HUES48 (cell line): Measurements from ENCODE around the gene SLC34A1.
"Not testable (repeated sequence)": the region's sequence is repeated elsewhere in the genome, so short reads cannot be mapped to it uniquely, and the experiment has no call there.

Experiments used
- H3K27ac ChIP-seq: one replicate; pipeline ENCODE4 v1.7.0; 2013; ENCODE audit warnings: low read depth, low read length, inconsistent platforms
- H3K27me3 ChIP-seq: 2 replicates; pipeline ENCODE4 v1.6.1; 2013; ENCODE audit warnings: mild to moderate bottlenecking, low read length; ENCODE audit not compliant: control insufficient read depth, insufficient read depth
- H3K36me3 ChIP-seq: 2 replicates; pipeline ENCODE4 v1.6.1; 2013; ENCODE audit warnings: low read length; ENCODE audit not compliant: control insufficient read depth, insufficient read depth
- H3K4me1 ChIP-seq: 2 replicates; pipeline ENCODE4 v1.6.1; 2013; ENCODE audit warnings: mild to moderate bottlenecking, low read length; ENCODE audit not compliant: control insufficient read depth, insufficient read depth
- H3K4me3 ChIP-seq: 2 replicates; pipeline ENCODE4 v1.5.1; 2013; ENCODE audit warnings: mild to moderate bottlenecking, low read depth, low read length
- H3K9ac ChIP-seq: 2 replicates; pipeline ENCODE4 v1.6.1; 2013; ENCODE audit warnings: mild to moderate bottlenecking, low read depth, low read length, moderate library complexity
- H3K9me3 ChIP-seq: 2 replicates; pipeline ENCODE4 v1.6.1; 2013; ENCODE audit warnings: low read length; ENCODE audit not compliant: control insufficient read depth, insufficient read depth

The SLC34A1 gene

GRCh38 chr5:177384134-177384533 lies at the start of gene SLC34A1:
Gene SLC34A1 (plus strand): TSS chr5:177384434. CDS start chr5:177385742, 1,308 bp downstream.
- Histone ChIP-seq H3K27ac (no peak within 1 kb of the TSS), H3K4me3 (no peak within 1 kb of the TSS), H3K4me1 (no peaks in the 10 kb centered on the region), H3K36me3 (no peaks in the 10 kb centered on the region), H3K9ac (no peak within 1 kb of the TSS), H3K27me3 (peaks cover 9% of the 10 kb centered on the region), H3K9me3 (no peaks in the 10 kb centered on the region)

GRCh38 chr5:177334781-177335700 lies 49.2 kb upstream of the SLC34A1 start:
- Histone ChIP-seq H3K9ac (no peak overlapping the region), H3K27ac (no peak overlapping the region), H3K27me3 (no peaks in the 10 kb centered on the region), H3K4me1 (no peaks in the 10 kb centered on the region), H3K36me3 (peaks cover 78% of the 10 kb centered on the region), H3K9me3 (no peaks in the 10 kb centered on the region), H3K4me3 (no peak overlapping the region)

- H3K36me3 ChIP-seq, result peaks cover 74% of the 10 kb centered on the region
- H3K27ac ChIP-seq, result no peak overlapping the region
- no peak overlapping the region for H3K4me3 ChIP-seq
- H3K27me3 ChIP-seq, result no peaks in the 10 kb centered on the region
- no peak overlapping the region for H3K9ac ChIP-seq
- H3K4me1 ChIP-seq, result no peaks in the 10 kb centered on the region
- H3K9me3 ChIP-seq, result no peaks in the 10 kb centered on the region
These were observed 48.6 kb upstream of the SLC34A1 start for GRCh38 chr5:177335701-177336065.

GRCh38 chr5:177336112-177336511 lies 48.1 kb upstream of the SLC34A1 start:
- no peaks in the 10 kb centered on the region for H3K9me3 ChIP-seq
- H3K9ac ChIP-seq, result no peak overlapping the region
- no peak overlapping the region for H3K27ac ChIP-seq
- no peaks in the 10 kb centered on the region for H3K27me3 ChIP-seq
- no peak overlapping the region for H3K4me3 ChIP-seq
- H3K36me3 ChIP-seq, result peaks cover 74% of the 10 kb centered on the region
- H3K4me1 ChIP-seq, result no peaks in the 10 kb centered on the region

- H3K4me1 ChIP-seq, result no peaks in the 10 kb centered on the region
- H3K9me3 ChIP-seq, result no peaks in the 10 kb centered on the region
- H3K27ac ChIP-seq, result no peak overlapping the region
- H3K36me3 ChIP-seq, result peaks cover 76% of the 10 kb centered on the region
- H3K4me3 ChIP-seq, result no peak overlapping the region
- no peak overlapping the region; the same call in 1 of the 2 replicates for H3K9ac ChIP-seq
- H3K27me3 ChIP-seq, result no peaks in the 10 kb centered on the region
These were observed 47.4 kb upstream of the SLC34A1 start for GRCh38 chr5:177336603-177337494.

GRCh38 chr5:177338251-177339106 lies 45.8 kb upstream of the SLC34A1 start:
- H3K9me3 ChIP-seq, result no peaks in the 10 kb centered on the region
- H3K4me1 ChIP-seq, result no peaks in the 10 kb centered on the region
- peaks cover 63% of the 10 kb centered on the region for H3K36me3 ChIP-seq
- H3K27me3 ChIP-seq, result no peaks in the 10 kb centered on the region
- H3K27ac ChIP-seq, result no peak overlapping the region
- no peak overlapping the region for H3K4me3 ChIP-seq
- H3K9ac ChIP-seq, result no peak overlapping the region

- Histone ChIP-seq H3K9ac (no peak overlapping the region), H3K27ac (no peak overlapping the region), H3K4me1 (no peaks in the 10 kb centered on the region), H3K9me3 (no peaks in the 10 kb centered on the region), H3K36me3 (peaks cover 60% of the 10 kb centered on the region), H3K4me3 (no peak overlapping the region), H3K27me3 (no peaks in the 10 kb centered on the region)
These were observed 45.1 kb upstream of the SLC34A1 start for GRCh38 chr5:177339107-177339638.

GRCh38 chr5:177343000-177343399 lies 41.2 kb upstream of the SLC34A1 start:
- not testable (repeated sequence) for H3K9ac ChIP-seq, H3K27ac ChIP-seq, H3K4me3 ChIP-seq, H3K9me3 ChIP-seq, H3K4me1 ChIP-seq, H3K27me3 ChIP-seq
- H3K36me3 ChIP-seq, result peaks cover 41% of the 10 kb centered on the region

- no peaks in the 10 kb centered on the region for H3K4me1 ChIP-seq
- H3K9ac ChIP-seq, result no peak overlapping the region
- no peaks in the 10 kb centered on the region for H3K27me3 ChIP-seq
- H3K36me3 ChIP-seq, result peaks cover 40% of the 10 kb centered on the region
- no peak overlapping the region for H3K27ac ChIP-seq
- no peak overlapping the region for H3K4me3 ChIP-seq
- no peaks in the 10 kb centered on the region for H3K9me3 ChIP-seq
These were observed 40.5 kb upstream of the SLC34A1 start for GRCh38 chr5:177343777-177344176.

- no peaks in the 10 kb centered on the region for H3K4me1 ChIP-seq
These were observed 39.3 kb upstream of the SLC34A1 start for GRCh38 chr5:177344891-177345290.

More at GRCh38 chr5:177344891-177345290, 39.3 kb upstream of the SLC34A1 start:
- no peak overlapping the region for H3K27ac ChIP-seq
- no peaks in the 10 kb centered on the region for H3K27me3 ChIP-seq
- H3K4me3 ChIP-seq, result no peak overlapping the region
- H3K36me3 ChIP-seq, result peaks cover 40% of the 10 kb centered on the region
- no peaks in the 10 kb centered on the region for H3K9me3 ChIP-seq
- H3K9ac ChIP-seq, result no peak overlapping the region
